BLaER1 treated with 17β-estradiol and CSF1 and Interleukin-3, amounts not matched to agents 10 nM and 100 nM (cell line): Measurements from ENCODE around the gene CRYAA.
"Not testable (repeated sequence)": the region's sequence is repeated elsewhere in the genome, so short reads cannot be mapped to it uniquely, and the experiment has no call there.

Source experiments
- H3K27ac ChIP-seq, 11 experiments: shearing (Covaris generic); formaldehyde crosslinking; 2 replicates each; pipeline ENCODE4 v1.8.1; 2022
- H3K27me3 ChIP-seq, 11 experiments: shearing (Covaris generic); formaldehyde crosslinking; 2 replicates each; pipeline ENCODE4 v1.8.1; 2022
- H3K36me3 ChIP-seq, 11 experiments: shearing (Covaris generic); formaldehyde crosslinking; 2 replicates each; pipeline ENCODE4 v1.8.1; 2022
- H3K4me1 ChIP-seq, 10 experiments: shearing (Covaris generic); formaldehyde crosslinking; 2 replicates each; pipeline ENCODE4 v1.8.1; 2022
- H3K4me2 ChIP-seq, 11 experiments: shearing (Covaris generic); formaldehyde crosslinking; 2 replicates each; pipeline ENCODE4 v1.8.1; 2022
- H3K4me3 ChIP-seq, 10 experiments: shearing (Covaris generic); formaldehyde crosslinking; 2 replicates each; pipeline ENCODE4 v1.8.1; 2022
- H3K9ac ChIP-seq, 11 experiments: shearing (Covaris generic); formaldehyde crosslinking; 2 replicates each; pipeline ENCODE4 v1.8.1; 2022
- H3K9me3 ChIP-seq, 11 experiments: shearing (Covaris generic); formaldehyde crosslinking; replicated peaks in 1 of 11; 2 replicates each; pipeline ENCODE4 v1.8.1; 2022
- H4K20me1 ChIP-seq, 11 experiments: shearing (Covaris generic); formaldehyde crosslinking; 2 replicates each; pipeline ENCODE4 v1.8.1; 2022

The CRYAA gene, protein sequence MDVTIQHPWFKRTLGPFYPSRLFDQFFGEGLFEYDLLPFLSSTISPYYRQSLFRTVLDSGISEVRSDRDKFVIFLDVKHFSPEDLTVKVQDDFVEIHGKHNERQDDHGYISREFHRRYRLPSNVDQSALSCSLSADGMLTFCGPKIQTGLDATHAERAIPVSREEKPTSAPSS

DNA sequence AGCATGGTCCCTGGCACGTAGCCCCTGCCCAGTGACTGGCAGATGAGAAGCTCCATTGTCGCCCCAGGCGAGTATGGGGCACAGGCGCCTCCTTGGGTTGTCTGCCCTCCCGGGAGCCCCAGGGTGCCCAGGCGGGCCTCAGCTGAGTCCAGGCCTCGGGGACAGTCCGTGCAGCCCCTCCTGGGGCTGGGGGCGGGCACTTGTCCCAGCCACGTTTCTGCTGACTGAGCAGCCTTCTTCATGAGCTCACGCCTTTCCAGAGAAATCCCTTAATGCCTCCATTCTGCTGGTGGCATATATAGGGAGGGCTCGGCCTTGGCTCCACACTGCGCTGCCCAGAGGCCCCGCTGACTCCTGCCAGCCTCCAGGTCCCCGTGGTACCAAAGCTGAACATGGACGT, at the start of gene CRYAA:
CRYAA (plus strand) TSS at position 301 of the 400 bp plus-strand sequence; CDS start at position 393, 92 bp downstream.
- not testable (repeated sequence) for H3K27me3 ChIP-seq, H4K20me1 ChIP-seq, H3K4me3 ChIP-seq, H3K4me2 ChIP-seq, H3K36me3 ChIP-seq, H3K9me3 ChIP-seq, H3K9ac ChIP-seq, H3K27ac ChIP-seq, H3K4me1 ChIP-seq

DNA sequence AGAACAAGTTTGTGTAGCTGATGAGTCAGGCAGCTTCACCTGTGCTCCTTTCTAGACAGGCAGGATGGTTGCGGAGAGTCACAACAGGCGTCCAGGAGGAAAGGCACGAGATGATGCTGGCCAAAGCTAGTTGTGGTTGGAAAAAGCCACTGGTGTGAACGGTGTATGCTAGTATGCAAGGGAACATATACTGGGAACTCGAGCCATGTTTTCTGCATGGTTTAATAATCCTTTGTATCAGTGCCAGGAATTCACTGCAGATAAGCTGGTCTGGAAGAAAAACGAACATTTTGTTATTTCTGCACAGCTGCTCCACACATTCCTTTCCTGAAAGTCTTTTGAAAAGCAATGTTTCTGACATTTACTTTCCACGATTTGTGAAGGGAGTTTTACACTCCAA, 38.7 kb upstream of the CRYAA start:
- H4K20me1 ChIP-seq, H3K36me3 ChIP-seq, H3K9me3 ChIP-seq: not testable (repeated sequence)

DNA sequence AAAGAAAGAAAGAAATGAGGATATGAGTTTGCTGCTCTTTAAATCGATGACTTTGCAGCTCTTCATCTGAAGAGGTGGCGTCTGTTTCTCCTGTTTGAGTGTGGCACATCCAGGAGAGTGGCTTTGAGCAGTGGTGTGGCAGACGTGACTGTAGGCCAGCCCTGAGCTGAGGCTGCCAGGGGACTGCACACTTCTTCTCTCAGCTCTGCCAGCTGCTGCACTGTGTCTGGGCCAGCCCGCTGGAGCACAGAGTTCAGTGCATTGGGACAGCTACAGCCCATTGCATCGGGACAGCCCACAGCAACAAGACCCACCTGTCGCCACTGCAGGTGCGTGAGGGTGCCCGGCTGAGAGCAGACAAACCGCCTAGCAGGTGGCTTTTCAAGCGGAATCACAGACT, 34.3 kb upstream of the CRYAA start:
- not testable (repeated sequence) for H4K20me1 ChIP-seq, H3K9ac ChIP-seq, H3K27me3 ChIP-seq

More for the DNA sequence above, 38.7 kb upstream of the CRYAA start:
- H3K9ac ChIP-seq, H3K4me2 ChIP-seq, H3K4me3 ChIP-seq, H3K4me1 ChIP-seq, H3K27ac ChIP-seq, H3K27me3 ChIP-seq: not testable (repeated sequence)

DNA sequence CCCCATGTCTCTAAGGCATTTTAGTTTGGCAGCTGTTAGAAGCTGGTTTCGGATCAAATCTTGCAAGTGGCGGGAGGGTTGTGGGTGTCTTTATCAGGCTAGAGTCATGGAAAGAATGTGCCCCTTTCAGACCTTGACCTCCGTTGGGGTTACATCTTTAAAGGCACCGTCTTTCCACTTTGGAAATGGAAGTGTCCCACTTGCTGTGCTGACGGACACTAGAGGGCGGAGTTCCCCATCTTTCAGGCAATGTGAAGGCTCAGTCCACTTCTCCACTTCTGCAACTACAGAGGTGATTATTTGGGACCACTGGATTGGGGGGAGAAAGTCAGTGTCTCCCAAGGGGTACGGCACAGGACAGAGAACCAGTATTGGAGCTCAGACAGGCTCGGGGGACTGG, 29.9 kb upstream of the CRYAA start:
- H3K27me3 ChIP-seq, H3K4me2 ChIP-seq, H3K27ac ChIP-seq, H3K9me3 ChIP-seq, H3K4me3 ChIP-seq, H3K9ac ChIP-seq, H3K4me1 ChIP-seq, H3K36me3 ChIP-seq, H4K20me1 ChIP-seq: not testable (repeated sequence)

More for the DNA sequence above, 34.3 kb upstream of the CRYAA start:
- not testable (repeated sequence) for H3K4me3 ChIP-seq, H3K4me2 ChIP-seq, H3K27ac ChIP-seq, H3K9me3 ChIP-seq, H3K4me1 ChIP-seq, H3K36me3 ChIP-seq

DNA sequence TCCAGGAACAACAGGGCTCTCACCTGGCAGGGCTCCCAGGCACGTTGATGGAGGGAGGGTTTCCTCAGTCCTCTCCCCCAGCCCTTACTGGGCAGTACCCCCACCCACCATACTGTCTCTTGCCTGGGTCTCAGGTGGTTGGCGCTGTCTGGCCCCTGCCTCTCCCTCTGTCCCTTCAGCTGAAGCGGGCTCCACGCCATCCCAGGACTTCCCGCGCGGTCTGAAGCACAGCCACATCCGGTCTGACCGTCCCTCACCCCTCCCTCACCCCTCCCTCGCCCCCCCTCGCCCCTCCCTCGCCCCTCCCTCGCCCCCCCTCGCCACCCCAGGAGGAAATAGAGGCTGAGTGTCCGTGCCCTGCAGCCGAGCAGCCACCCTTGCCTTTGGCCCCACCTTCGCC, 27.4 kb upstream of the CRYAA start:
- H3K4me2 ChIP-seq, H3K9me3 ChIP-seq, H3K27me3 ChIP-seq, H3K9ac ChIP-seq, H3K4me3 ChIP-seq, H3K27ac ChIP-seq, H3K36me3 ChIP-seq, H3K4me1 ChIP-seq, H4K20me1 ChIP-seq: not testable (repeated sequence)

DNA sequence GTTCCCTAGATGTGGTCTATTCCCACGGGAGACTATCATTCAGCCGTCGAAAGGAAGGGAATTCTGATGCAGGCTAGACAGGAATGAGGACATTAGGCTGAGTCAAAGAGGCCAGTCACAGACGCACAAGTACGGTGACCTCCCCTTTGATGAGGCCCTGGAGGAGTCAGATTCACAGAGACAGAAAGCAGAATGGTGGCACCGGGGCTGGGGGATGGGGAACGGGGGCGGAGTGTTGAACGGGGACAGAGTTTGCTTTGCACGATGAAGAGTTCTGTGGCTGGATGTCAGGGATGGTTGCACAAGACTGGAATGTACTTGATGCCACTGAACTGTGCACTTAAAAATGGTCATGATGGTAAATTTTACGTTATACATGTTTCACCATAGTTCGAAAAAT, 22.2 kb upstream of the CRYAA start:
- not testable (repeated sequence) for H3K4me2 ChIP-seq, H3K4me3 ChIP-seq, H4K20me1 ChIP-seq, H3K27me3 ChIP-seq, H3K9ac ChIP-seq, H3K27ac ChIP-seq, H3K9me3 ChIP-seq, H3K36me3 ChIP-seq, H3K4me1 ChIP-seq

DNA sequence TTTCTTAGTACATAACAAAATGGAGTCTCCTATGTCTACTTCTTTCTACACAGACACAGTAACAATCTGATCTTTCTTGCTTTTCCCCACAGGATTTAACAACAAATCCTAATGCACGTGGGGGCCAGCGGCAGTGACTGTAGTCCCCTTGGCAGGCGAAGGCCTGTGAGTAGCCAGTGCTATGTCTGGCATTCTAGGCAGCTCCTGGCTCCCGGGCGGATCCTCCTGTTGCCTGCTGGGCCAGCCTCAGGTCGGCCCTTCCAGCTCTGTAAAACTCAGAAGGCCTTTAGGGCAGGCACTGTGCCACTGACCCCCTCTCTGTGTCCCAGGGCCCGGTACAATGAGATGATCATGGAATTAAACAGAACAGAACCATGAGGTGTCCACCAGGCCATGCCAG, 20.8 kb upstream of the CRYAA start:
- not testable (repeated sequence) for H4K20me1 ChIP-seq, H3K27me3 ChIP-seq, H3K9me3 ChIP-seq, H3K4me1 ChIP-seq, H3K36me3 ChIP-seq, H3K9ac ChIP-seq, H3K4me3 ChIP-seq, H3K4me2 ChIP-seq, H3K27ac ChIP-seq

DNA sequence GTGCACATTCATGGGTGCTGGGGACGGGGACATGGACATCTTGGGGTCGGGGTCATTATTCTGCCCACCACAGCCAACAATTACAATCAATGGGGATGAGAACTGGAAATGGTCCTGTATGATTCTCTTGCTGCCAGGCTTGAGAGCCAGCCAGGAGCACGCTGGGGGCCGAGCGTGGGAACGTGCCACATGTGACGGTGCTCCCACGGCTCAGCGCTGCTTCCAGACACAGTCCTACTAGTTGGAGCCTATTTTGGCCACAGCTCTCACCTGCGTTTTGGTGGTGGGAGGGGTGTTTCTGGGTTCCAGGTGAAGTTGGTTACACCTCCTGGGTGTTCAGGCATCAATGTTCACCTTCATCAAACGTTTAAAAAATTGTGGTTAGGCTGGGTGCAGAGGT, 19.5 kb upstream of the CRYAA start:
- not testable (repeated sequence) for H3K27me3 ChIP-seq, H3K9me3 ChIP-seq, H3K36me3 ChIP-seq, H3K27ac ChIP-seq, H3K4me2 ChIP-seq, H3K4me1 ChIP-seq, H3K9ac ChIP-seq, H3K4me3 ChIP-seq, H4K20me1 ChIP-seq

DNA sequence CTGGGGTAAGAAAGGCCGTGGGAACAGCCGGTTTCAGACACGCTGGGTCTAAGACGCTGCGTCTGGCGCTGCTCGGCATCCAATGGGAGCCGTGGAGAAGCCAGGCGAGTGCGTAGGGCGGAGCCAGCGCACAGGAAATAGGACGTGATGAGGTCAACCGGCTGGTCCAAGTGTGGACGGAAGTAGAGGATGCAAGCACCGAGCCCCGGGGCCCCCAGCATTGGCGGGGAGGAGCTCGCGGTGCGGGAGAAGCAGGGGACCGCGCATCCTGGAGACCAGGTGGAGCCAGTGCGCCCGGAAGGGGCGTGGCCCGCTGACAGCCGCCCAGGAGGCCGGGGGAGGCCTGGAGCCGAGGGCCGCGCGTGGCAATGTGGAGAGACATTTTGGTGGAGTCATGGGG, 15.2 kb upstream of the CRYAA start:
- not testable (repeated sequence) for H4K20me1 ChIP-seq, H3K4me2 ChIP-seq, H3K27ac ChIP-seq, H3K36me3 ChIP-seq, H3K4me1 ChIP-seq, H3K4me3 ChIP-seq, H3K27me3 ChIP-seq, H3K9me3 ChIP-seq, H3K9ac ChIP-seq

DNA sequence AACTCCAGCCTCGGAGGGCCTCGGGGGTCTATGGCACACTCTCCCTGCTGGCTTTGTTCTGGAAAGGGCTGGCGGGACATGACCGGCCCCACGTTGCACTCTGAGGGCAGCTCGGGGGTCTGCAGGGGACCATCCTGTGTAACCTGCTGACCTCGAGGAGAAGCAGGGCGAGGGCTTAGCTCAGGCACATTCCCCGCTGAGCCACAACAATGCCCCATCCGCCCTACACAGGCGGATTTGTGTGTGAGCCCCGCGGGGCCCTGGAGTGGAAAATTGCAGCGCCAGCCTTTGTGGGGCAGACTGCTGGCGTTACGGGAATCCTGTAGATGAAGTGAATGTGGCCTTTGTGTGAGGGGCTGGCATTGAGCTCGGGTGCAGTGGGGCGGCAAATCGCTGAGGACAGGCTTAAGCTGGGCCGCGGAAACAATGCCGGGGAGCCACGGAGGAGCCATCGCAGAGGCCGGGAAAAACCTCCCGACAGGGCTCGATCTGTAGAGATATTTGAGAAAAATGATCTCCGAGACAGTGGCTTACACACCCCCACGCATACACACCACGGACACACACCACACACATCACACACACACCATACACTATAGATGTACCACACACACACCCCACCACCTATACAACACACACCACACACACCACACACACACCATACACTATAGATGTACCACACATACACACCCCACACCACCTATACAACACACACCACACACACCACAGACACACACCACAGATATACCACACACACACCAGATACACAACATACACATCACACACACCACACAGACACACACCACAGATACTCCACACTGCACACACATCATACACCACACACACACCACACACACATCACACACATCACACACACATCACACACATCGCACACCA, 9.3 kb upstream of the CRYAA start:
- H3K9ac ChIP-seq, H3K27ac ChIP-seq, H3K36me3 ChIP-seq, H3K4me1 ChIP-seq, H3K27me3 ChIP-seq, H4K20me1 ChIP-seq, H3K4me2 ChIP-seq, H3K9me3 ChIP-seq, H3K4me3 ChIP-seq: not testable (repeated sequence)

DNA sequence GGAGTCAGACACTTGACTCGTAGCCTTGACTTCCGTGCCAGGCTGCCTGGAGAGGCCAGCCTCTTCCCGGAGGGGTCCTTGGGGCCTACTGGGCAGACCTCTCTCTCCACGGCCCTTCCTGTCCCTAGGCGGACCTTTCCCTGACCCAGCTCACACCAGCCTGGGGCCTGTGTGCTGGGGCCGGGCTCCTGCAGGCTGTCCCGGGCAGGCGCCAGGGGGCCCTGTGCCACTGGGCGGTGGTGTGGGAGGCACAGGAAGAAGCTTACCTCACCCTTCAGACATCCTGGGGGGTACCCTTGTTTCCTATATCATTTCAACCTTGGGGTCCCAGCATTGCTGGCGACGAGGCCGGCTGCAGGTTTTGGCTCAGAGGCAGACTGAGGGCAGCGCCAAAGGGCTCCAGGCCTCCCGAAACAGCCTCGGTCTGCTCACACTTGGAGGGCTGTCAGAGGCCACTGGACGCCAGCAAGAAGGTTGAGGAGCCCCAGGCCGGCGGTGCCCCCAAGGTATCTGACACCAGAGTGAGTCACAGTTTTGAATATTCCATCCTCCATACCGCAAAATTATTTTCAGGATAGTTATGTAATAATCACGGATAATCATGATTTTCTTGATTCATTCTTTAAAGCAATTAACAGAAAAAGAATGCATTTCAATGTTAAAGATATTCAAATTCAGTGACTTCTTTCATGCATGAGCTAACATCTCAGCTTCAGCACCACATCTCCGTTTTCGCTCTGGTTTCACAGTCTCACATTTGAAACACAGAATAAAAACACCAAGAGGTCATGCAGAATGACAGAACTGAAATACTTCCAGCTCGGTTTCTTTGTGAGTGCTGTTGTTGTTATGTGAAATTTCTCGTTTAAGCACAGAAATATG, 6.7 kb upstream of the CRYAA start:
- not testable (repeated sequence) for H3K4me3 ChIP-seq, H3K4me2 ChIP-seq, H3K27me3 ChIP-seq, H4K20me1 ChIP-seq, H3K9me3 ChIP-seq, H3K9ac ChIP-seq, H3K36me3 ChIP-seq, H3K27ac ChIP-seq, H3K4me1 ChIP-seq

DNA sequence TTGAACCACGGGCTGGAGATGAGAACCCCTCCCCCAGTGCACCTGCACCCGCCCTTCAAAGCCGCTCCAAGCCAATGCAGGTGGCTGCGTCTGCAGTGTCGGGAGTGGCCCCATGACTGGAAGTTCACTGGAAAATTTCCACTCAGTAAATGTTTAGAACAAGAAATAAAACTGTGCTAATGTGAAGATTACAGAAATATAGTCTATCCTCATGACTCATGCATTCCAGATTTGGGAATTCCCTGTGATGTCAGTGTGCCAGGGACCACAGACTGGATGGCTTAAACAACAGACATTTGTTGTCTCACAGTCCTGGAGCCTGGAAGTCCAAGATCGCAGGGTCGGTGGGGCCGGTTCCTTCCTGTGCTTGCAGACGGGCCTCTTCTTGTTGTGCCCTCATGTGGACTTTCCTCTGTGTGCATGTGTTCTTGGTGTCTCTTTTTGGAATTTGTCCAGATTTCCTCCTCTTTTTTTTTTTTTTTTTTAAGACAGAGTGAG, 6.1 kb upstream of the CRYAA start:
- H3K27me3 ChIP-seq, H3K36me3 ChIP-seq, H3K4me1 ChIP-seq: not testable (repeated sequence)

DNA sequence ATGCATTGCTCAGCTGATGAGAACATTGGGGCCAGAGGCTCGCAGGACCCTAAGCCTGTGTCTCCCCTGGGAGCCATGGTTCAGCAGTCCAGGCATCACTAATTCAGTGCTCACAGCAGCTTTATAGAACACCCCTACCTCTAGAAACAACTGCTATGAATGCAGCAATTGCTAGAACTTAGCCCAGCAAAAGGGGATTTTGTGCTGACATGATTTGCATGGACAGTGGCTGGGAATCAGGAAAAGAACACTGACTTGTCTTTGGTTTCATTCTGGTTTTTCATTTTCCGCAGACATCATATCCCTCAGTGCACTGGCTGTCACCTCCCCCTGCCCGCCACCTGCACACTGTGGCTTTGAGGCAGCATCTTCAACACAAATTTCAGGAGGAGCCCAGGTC, 4.0 kb upstream of the CRYAA start:
- H3K9ac ChIP-seq, H3K4me1 ChIP-seq, H4K20me1 ChIP-seq, H3K27ac ChIP-seq, H3K9me3 ChIP-seq, H3K4me3 ChIP-seq, H3K36me3 ChIP-seq, H3K4me2 ChIP-seq, H3K27me3 ChIP-seq: not testable (repeated sequence)

More for the DNA sequence above, 6.1 kb upstream of the CRYAA start:
- not testable (repeated sequence) for H3K4me2 ChIP-seq, H3K27ac ChIP-seq, H3K9me3 ChIP-seq, H3K9ac ChIP-seq, H4K20me1 ChIP-seq, H3K4me3 ChIP-seq

DNA sequence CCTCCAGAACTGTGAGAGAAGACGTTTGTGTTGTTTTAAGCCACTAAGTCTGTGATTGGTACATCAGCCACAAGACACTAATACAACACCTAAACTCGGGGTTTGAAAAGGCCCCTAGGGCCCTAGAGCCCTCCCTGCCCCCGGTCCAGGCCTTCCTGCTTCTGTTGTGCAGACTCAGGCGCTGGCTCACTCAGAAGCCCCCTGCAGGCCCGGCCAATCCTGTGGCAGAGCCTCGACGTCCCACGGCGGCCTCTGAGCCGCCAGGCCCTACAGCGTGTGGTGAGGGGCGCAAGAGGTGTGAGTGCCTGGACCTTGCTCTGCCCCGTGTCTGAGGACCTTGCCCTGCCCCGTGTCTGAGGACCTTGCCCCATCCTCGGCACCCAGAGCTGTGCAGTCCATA, 3.1 kb upstream of the CRYAA start:
- not testable (repeated sequence) for H3K9me3 ChIP-seq, H3K36me3 ChIP-seq, H3K4me3 ChIP-seq, H3K4me1 ChIP-seq, H4K20me1 ChIP-seq, H3K9ac ChIP-seq, H3K27ac ChIP-seq, H3K4me2 ChIP-seq, H3K27me3 ChIP-seq
